Brain microvascular endothelial cell (primary cell): Measurements from ENCODE around the gene GARNL3.
A peak's percentile ranks its signal among the peaks of the same experiment; 100 is the strongest.

Experiments used
- DNase-seq: peaks from one replicate; pipeline ENCODE4 v3.0.0-alpha.2; 2020
- H3K27ac ChIP-seq: fragments of 250-450 bp; sonication (Bioruptor Pico); 2 replicates; pipeline ENCODE4 v1.5.1; 2020; ENCODE audit warnings: mild to moderate bottlenecking, moderate library complexity
- H3K27me3 ChIP-seq: fragments of 250-450 bp; sonication (Bioruptor Pico); replicated peaks from 2 replicates; pipeline ENCODE4 v1.5.1; 2020; ENCODE audit warnings: mild to moderate bottlenecking
- H3K36me3 ChIP-seq: fragments of 250-450 bp; sonication (Bioruptor Pico); replicated peaks from 2 replicates; pipeline ENCODE4 v1.5.1; 2020; ENCODE audit warnings: mild to moderate bottlenecking
- H3K4me3 ChIP-seq: 2 replicates; pipeline ENCODE4 v1.5.1; 2011; ENCODE audit warnings: low read depth, mild to moderate bottlenecking, control low read depth, low read length, moderate library complexity
- CTCF ChIP-seq: IDR thresholded peaks from 2 replicates; pipeline ENCODE4 v1.5.1; 2011; ENCODE audit warnings: low read depth, mild to moderate bottlenecking, moderate library complexity, low read length, control low read depth, inconsistent platforms; ENCODE audit errors: missing control alignments
- in situ Hi-C: cut with HindIII; loops from 2 replicates; pipeline ENCODE4 v1.10.0; 2017; ENCODE audit warnings: low sequenced_read_pairs, low pct_ligation_motif_present

Gene GARNL3

GRCh38 chr9:127430415-127430814, 165.8 kb downstream of the GARNL3 start:
- in situ Hi-C loops, result no loop called here
- no peak overlapping the region for H3K4me3 ChIP-seq
- no peak for DNase-seq
- no peak for TF ChIP-seq CTCF
- no peaks in the 10 kb centered on the region for H3K27me3 ChIP-seq
- H3K27ac ChIP-seq, result no peak overlapping the region
- peaks cover 34% of the 10 kb centered on the region for H3K36me3 ChIP-seq

DNA sequence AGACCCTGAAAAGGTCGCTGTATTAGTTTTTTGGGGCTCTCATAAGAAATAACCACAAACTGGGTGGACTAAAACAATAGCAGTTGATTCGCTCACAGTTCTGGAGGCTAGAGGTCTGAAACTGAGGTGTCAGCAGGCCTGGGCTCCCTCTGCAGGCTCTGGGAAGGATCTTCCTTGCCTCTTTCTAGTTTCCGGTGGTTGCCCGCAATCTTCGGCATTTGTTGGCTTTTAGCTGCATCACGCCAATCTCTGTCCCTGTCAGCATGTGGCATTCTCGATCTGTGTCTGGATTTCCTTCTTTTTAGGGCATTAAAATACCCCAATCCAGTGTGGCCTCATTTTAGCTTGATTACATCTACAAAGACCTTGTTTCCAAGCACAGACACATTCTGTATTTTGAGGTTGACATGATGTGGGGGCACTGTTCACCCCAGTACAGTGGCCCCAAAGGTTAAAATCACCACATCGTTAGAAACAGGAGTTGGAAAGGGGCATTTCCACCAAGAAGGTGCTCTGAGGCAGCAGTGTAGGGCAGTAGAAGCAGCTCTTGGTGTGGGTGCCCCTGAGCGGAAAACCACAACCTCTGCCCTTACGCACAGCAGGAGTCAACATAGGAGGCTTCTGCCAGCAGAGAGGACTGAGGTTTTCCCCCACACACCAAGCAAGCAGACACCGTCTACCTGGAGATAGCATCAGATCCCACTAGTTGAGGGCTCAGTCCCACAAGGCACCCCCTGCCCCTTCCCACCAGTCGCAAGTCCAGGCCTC, 173.1 kb downstream of the GARNL3 start:
- DNase-seq, result no peak
- Histone ChIP-seq H3K4me3 (no peak overlapping the region), H3K27me3 (no peaks in the 10 kb centered on the region), H3K27ac (no peak overlapping the region), H3K36me3 (peaks cover 76% of the 10 kb centered on the region)
- TF ChIP-seq CTCF, result peak; percentile 37
- in situ Hi-C loops, result no loop called here

DNA sequence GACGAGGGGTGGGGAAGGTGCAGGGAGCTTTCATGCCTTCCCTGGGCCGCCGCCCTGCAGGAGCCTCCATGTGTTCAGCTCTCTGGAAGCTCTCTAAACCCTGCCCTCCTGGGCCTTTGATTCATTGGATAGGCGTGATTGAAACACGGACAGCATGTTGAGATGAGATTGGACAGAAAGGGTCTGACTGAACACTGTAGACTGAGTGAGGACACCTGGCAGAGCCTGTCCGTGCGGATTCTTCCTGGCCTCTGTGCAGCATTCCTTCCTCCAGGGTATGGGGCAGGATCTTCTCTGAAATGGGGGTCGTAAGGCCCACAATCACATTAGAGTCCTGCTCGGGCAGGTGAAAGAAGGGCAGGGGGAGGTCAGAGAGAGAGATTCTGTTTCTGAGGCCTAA, 173.8 kb downstream of the GARNL3 start:
- no peak overlapping the region for H3K4me3 ChIP-seq
- H3K27me3 ChIP-seq, result no peaks in the 10 kb centered on the region
- TF ChIP-seq CTCF, result no peak
- in situ Hi-C loops, result no loop called here
- no peak overlapping the region for H3K27ac ChIP-seq
- DNase-seq, result no peak
- peaks cover 78% of the 10 kb centered on the region for H3K36me3 ChIP-seq
